GM21825 (cell line): Measurements from ENCODE around the gene ITGB7.

Experiments
- ATAC-seq: cut with Tn5 transposase; IDR thresholded peaks from one replicate; pipeline ENCODE4 v1.9.1; 2021; ENCODE audit warnings: mild to moderate bottlenecking, moderate library complexity; ENCODE audit not compliant: unreplicated experiment

The ITGB7 gene

DNA sequence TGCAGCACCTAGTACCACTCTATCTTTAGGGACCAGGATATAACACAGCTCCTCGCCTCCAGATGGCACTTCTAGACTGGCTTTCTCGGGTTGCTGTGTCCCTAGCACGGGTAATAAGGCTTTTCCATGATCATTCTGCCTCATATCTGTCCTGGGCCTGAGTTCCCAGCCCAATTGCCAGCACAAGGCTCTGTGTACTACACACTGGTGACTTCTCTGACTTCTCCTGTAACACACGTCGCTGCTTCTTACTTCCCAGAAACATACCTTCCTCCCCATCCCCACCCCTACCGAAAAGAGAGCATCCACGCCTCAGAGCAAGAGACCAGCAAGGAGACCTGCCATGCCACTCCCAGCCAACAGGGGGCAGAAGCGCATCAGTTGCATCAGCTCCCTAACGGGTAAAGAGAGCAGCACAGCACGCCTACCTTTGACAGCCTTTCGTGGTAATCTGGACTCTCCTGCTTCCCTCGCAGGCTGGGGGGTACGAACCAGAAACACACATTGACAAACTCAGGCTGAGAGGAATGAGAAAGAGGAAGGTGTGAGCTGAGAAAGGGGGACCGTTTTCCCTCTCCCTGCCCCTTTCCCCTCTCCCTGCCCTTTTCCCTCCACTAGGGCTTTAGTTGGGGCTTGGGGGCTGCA is 47.7 kb downstream of the ITGB7 start:
- peak; percentile 83 for ATAC-seq

- no peak for ATAC-seq
Measured at GRCh38 chr12:53152390-53152789, 54.7 kb downstream of the ITGB7 start.

- ATAC-seq: no peak
Measured at GRCh38 chr12:53151039-53151438, 56.0 kb downstream of the ITGB7 start.

DNA sequence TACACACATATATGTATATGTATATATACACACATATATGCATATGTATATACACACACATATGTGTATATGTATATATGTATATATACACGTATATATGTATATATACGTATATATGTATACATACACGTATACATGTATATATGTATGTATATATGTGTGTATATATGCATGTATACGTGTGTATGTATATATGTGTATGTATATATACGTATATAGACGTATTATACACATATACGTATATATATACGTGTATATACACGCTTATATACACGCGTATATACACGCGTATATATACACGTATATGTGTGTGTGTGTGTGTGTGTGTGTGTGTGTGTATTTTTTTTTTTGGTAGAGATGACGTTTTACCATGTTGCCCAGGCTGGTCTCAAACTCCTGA is 59.4 kb downstream of the ITGB7 start:
- no peak for ATAC-seq

DNA sequence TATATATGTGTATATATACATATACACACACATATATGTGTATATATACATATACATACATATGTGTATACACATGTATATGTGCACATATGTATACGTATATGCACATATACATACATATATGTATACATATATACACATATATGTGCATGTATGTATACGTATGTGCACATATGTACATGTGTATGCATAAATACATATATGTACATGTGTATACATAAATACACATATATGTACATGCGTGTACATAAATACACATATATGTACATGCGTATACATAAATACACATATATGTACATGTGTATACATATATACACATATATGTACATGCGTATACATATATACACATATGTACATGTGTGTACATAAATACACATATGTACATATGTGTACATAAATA is 59.9 kb downstream of the ITGB7 start:
- ATAC-seq: no peak

DNA sequence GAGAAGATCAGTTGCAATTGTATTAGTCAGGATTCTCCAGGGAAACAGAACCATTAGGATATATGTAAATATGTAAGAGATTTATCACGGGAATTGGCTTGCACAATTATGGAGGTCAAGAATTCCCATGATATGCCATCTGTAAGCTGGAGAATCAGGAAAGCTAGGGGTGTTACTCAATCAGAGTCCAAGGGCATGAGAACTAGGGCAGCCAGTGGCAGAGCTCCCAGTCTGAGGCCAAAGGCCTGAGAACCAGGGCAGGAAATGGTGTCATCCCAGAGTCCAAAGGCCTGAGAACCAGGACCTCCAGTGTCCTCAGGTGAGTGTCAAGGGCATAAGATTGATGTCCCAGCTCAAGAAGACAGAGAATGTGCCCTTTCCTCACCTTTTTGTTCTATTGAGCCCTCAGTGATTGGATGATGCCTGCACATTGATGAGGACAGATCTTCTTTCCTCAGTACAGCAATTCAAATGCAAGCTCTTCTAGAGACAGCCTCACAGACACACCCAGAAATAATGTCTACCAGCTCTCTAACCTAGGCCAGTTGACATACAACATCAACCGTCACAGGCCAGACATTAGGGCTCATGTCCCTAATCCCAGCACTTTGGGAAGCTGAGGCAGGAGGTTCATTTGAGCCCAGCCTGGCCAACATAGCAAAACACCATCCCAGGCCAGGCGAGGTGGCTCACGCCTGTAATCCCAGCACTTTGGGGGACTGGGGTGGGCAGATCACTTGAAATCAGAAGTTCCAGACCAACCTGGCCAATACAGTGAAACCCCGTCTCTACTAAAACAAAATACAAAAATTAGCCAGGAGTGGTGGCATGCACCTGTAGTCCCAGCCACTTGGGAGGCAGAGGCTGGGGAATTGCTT is 61.4 kb downstream of the ITGB7 start:
- ATAC-seq: no peak

DNA sequence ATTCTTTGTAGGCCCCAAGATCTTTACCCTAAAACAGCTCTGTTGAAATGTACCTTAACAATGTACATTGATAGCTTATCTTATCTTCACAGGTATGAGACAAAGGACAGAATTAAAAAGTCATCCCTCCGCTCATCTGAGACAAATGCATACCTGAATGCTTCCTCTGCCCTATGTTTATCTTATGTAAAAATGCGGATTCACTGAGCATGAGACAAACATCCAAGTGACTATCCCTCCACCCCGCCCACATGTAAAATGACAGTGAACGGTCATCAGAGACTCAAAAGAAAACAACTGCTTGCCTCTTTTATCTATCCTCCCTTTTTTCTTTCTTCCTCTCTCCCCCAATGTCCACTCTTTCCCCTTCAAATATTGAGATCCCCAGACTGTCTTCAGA is 63.7 kb downstream of the ITGB7 start:
- ATAC-seq: no peak
